Mononuclear cell (primary cell): ENCODE results near the gene ZNF555. TPM values are rescaled to one million over a fixed set of nuclear protein-coding genes. Genes with fewer than 3 reads are reported as not detected.

ENCODE experiments used
- H3K27me3 ChIP-seq: 2 replicates; pipeline ENCODE4 v1.6.0; 2011; ENCODE audit warnings: low read length, control low read depth; ENCODE audit not compliant: insufficient read depth
- H3K4me1 ChIP-seq: 2 replicates; pipeline ENCODE4 v1.5.1; 2011; ENCODE audit warnings: mild to moderate bottlenecking, low read length, control low read depth; ENCODE audit not compliant: insufficient read depth
- H3K4me3 ChIP-seq: 2 replicates; pipeline ENCODE4 v1.5.1; 2011; ENCODE audit warnings: mild to moderate bottlenecking, low read length, moderate library complexity
- H3K9me3 ChIP-seq: 2 replicates; pipeline ENCODE4 v1.5.1; 2011; ENCODE audit warnings: low read depth, mild to moderate bottlenecking, control low read depth, low read length
- total RNA-seq: library from RNA; depleted of rRNA; stranded (reverse); fragments of >200 nt; gene quantifications from one replicate; pipeline ENCODE4 v1.2.3, GENCODE V29; 2012

The ZNF555 gene
- total RNA-seq, 1 donor = 3.1 TPM

DNA sequence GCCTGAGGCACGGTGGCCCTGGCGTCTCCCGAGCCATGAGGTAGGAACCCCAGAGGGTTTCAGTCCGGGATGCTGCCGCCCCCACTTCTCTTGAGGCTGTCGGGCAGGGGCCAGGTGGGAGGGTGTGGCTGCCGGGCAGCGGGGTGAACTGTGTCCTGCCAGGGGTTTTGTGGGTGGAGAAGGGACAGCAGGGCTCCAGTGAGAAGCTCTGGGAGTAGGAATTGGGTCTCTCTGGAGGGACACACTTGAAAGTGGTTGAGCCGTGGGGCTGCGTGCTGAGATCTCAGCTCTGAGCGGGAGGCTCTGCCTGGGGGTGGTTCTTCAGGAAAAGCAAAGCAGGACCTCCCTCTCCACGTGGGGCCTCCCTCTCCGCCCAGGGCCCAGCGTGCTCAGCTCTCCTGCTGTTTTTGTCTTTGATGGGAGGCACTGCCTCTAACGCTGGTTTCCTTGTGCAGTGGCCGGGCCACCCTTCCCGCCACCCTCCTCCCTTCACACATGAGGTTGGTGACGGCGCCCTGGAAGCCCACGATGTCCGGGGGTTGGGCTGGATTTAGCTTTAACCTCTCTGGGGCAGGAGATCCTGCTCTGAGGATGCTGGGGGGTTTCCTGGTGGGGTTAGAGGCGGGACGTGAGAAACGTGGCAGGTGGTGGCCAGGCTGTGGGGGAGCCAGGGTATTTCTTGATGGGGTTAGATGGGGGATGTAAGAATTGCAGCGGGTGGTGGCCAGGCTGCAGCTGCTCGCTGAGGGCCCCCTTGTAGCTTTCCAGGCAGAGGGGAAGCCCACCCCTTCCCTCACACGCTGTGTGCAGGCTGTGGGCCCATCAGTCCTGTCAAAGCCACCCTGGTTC lies 36.9 kb upstream of the ZNF555 start:
- Histone ChIP-seq H3K27me3 (no peaks in the 10 kb centered on the region), H3K4me1 (no peaks in the 10 kb centered on the region), H3K9me3 (no peaks in the 10 kb centered on the region), H3K4me3 (no peak overlapping the region)

DNA sequence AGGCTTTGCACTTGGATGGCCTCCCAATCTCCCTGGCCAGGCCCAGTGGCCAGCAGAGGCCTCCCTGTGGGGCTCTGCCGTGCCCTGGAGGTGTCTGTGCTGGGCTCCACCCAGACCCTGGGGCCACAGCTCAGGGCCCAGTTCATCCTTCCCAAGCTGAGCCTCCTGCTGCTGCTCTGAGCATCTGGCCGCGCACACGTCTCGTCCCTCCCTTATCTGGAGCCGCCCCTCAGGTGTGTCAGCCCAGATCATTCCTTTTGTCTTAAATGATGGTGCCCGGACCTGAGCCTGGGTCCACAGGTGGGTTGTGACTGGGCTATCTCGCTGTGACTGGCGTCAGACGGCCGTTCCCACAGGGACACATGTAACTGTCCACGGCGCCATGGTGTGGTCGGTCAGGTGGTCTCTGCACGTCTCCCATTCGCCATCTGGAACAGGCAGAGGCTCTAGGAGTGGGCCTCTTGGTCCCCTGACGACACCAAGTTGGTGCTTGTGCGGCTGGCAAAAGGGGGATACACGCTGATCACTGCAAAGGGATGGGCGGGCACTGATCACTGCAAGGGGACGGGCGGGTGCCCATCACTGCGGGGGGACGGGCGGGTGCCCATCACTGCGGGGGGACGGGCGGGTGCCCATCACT lies 35.9 kb upstream of the ZNF555 start:
- no peaks in the 10 kb centered on the region for H3K9me3 ChIP-seq
- no peaks in the 10 kb centered on the region for H3K27me3 ChIP-seq
- no peak overlapping the region for H3K4me3 ChIP-seq
- H3K4me1 ChIP-seq = no peaks in the 10 kb centered on the region

DNA sequence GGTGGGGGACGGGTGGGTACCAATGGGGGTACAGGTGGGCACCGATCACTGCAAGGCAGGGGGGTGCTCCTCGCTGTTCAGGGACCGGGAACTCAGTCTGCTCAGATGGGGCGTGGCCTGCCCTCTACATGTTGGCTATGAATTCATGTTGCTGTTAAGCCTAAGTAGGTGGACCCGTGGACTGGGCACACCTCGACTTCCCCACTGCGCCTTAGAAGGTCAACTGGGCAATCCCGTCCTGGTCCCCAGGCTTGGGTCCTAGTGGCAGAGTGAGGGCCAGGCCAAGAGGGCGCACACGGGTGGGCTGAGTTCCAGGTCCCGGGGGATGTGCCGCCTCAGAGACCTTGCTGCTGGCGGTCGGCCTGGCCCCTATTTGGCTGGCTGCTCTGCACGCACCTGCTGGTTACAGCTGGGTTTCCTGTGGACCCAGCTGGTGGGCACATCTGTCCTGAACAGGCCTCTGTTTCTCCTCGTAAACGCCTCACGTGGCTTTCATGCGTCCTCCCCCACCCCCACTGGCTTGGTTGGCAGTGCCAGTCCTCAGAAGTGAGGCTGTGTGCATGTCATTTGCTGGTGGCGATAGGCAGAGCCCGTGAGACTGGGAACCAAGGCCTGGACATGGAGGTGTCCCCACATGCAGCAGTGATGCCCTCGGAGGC lies 35.2 kb upstream of the ZNF555 start:
- Histone ChIP-seq H3K9me3 (no peaks in the 10 kb centered on the region), H3K4me1 (no peaks in the 10 kb centered on the region), H3K4me3 (no peak overlapping the region), H3K27me3 (no peaks in the 10 kb centered on the region)

DNA sequence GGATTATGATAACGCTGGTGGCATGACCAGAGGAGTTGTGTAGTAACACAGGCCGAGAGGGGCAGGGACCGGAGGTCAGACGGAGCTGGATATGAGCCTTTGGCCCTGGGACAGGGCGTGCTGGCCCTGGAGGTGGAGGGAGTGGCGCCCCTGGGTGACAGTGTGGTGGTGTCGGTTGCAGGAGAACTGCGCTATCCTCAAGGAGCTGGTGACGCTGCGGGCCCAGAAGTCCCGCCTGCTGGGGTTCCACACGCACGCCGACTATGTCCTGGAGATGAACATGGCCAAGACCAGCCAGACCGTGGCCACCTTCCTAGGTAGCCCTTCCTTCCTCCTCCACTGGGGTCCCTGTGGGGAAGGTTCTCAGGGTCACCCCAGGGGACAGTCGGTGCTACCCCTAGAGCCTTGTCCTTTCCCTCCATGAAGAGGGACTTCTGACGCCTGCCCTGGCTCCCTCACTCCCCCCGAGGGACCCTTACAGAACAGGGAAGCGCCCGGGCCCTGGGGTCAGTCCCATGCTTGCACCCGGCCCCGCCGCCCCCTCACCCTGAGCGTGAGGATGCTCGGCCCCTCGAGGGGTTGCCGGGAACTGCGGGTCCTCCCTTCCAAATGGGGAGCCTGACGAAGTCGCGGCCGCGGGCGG lies 34.4 kb upstream of the ZNF555 start:
- no peaks in the 10 kb centered on the region for H3K27me3 ChIP-seq
- no peaks in the 10 kb centered on the region for H3K4me1 ChIP-seq
- no peak overlapping the region for H3K4me3 ChIP-seq
- H3K9me3 ChIP-seq = no peaks in the 10 kb centered on the region

DNA sequence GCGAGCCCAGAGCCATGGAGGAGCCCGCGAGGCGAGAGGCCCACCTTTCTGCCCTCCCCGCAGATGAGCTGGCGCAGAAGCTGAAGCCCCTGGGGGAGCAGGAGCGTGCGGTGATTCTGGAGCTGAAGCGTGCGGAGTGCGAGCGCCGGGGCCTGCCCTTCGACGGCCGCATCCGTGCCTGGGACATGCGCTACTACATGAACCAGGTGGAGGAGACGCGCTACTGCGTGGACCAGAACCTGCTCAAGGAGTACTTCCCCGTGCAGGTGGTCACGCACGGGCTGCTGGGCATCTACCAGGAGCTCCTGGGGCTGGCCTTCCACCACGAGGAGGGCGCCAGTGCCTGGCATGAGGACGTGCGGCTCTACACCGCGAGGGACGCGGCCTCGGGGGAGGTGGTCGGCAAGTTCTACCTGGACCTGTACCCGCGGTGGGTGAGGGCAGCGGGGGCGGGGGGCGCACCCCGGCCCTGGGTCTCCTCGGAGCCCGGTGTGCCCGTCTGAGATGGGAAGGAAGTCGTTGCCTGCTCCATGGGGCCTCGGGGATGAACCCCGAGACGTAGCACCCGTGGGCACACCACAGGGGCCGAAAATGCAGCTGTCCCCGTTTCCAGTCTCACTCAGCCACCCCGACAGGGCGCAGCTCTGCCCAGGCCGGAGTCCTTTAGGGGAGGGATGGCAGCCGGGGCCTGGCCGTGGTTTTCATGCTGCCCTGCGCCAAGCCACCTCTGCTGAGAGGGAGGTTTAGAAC lies 33.7 kb upstream of the ZNF555 start:
- Histone ChIP-seq H3K4me1 (no peaks in the 10 kb centered on the region), H3K9me3 (no peaks in the 10 kb centered on the region), H3K27me3 (no peaks in the 10 kb centered on the region), H3K4me3 (no peak overlapping the region)

DNA sequence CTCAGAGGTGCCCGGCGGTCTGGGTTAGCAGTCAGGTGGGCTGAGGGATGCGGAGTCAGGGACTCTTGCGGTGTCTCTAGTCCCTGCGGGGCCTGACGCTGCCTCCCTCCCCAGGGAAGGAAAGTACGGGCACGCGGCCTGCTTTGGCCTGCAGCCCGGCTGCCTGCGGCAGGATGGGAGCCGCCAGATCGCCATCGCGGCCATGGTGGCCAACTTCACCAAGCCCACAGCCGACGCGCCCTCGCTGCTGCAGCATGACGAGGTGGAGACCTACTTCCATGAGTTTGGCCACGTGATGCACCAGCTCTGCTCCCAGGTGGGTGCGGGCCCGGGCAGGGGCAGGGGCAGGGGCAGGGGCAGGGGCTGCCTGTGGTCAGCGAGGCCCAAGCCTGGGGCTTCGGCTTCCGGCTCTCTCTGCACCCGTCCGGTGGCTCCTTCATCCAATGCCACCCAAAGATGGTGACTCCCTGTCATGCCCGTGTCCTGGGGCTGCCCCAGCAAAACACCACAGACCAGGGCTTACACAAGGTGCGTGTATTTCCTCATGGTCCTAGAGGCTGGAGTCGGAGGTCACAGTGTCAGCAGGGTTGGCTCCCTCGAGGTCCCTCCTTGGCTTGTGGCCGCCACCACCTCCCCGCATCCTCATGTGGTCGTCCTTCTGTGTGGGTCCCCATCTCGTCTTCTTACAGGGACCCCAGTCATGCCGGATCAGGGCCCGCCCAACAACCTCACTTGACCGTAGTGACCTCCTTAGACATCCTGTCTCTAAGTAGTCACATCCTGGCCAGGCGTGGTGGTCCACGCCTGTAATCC lies 32.9 kb upstream of the ZNF555 start:
- Histone ChIP-seq H3K4me3 (no peak overlapping the region), H3K9me3 (no peaks in the 10 kb centered on the region), H3K27me3 (no peaks in the 10 kb centered on the region), H3K4me1 (no peaks in the 10 kb centered on the region)

DNA sequence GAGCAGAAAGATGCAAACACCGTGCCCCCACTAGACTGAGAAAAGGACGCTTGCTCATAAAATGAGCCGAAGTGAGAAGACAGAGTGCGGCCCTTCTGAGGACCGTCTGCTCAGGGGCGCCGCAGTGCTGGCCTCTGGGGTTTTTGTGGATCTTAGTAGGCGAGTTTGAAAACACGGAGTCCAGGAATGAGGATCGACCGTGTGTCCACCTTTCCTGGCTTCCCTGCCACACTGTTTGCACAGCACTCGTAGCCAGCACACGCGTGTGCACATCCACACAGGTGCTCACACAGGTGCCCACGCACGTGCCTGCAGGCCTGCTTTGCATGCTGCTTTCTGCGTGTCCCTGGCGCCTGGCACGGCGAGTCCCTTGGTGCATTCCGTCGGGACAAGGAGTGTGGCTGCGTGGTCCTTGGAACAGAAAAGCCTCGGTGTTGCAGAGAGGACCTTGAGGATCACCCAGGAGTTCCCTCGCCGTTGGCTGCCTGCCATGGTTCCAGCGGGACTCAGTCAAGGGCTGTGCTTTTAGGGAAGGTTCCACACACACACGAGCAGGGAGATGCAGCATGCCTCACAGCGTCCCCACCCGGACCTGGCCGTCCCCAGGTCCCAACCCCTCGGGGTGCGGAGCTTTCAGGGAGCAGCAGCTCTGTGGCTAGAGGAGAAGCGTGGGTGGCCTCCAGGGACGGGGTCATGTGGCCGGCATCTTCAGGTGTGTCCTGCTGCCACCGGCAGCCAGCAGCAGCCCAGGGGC lies 31.7 kb upstream of the ZNF555 start:
- Histone ChIP-seq H3K9me3 (no peaks in the 10 kb centered on the region), H3K4me1 (no peaks in the 10 kb centered on the region), H3K27me3 (no peaks in the 10 kb centered on the region), H3K4me3 (no peak overlapping the region)

DNA sequence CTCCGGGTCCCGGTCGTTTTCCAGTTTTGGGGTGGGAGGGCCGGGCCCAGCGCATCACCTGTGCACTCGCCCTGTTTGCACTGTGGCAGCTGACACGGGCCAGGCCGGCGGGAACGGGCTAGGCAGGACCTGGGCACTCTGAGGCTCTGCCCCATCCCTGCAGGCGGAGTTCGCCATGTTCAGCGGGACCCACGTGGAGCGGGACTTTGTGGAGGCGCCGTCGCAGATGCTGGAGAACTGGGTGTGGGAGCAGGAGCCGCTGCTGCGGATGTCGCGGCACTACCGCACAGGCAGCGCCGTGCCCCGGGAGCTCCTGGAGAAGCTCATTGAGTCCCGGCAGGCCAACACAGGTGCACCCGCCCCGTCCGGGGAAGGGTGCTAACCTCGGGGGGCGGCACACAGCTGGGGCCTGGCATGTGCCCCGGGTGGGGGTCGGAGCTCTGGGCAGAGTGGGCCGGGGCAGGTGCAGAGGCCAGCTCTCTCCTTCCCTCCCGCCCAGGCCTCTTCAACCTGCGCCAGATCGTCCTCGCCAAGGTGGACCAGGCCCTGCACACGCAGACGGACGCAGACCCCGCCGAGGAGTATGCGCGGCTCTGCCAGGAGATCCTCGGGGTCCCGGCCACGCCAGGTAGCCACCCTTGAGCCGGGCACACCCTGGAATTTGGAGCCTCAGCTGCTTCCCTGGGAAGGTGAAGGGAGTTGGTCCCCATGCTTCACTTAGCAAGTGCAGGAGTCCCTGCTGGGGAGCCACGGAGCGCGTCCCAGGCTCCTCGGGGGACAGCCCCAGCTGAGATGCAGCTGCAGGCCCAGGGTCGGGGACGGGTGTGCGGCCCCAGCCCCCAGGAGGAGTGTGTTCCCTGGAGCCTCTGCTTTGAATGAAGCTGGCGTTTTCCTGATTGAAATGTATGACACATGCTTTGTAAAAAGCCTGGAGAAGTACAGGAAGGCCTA lies 30.9 kb upstream of the ZNF555 start:
- Histone ChIP-seq H3K9me3 (no peaks in the 10 kb centered on the region), H3K27me3 (no peaks in the 10 kb centered on the region), H3K4me3 (no peak overlapping the region), H3K4me1 (no peaks in the 10 kb centered on the region)

DNA sequence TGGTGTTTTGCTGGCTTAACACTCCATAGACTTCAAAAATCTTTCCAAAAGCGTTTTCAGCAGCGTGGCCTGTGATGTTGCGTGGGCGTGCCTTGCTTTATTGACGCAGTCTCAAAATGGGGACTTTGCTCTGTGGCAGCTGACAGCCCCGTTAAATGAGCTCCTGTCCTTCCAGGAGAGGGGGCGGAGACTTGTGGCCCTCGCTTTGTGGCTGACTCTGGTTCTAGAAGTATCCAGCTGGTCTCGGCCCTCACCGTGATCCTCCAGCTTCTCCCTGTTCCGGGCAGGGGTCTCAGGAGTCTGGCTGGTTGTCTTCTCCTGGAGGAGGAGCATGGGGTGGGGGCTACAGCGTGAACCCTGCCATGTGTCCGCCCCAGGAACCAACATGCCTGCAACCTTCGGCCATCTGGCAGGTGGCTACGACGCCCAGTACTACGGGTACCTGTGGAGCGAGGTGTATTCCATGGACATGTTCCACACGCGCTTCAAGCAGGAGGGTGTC lies 30.0 kb upstream of the ZNF555 start:
- H3K4me1 ChIP-seq = no peaks in the 10 kb centered on the region
- no peak overlapping the region for H3K4me3 ChIP-seq
- no peaks in the 10 kb centered on the region for H3K27me3 ChIP-seq
- H3K9me3 ChIP-seq = no peaks in the 10 kb centered on the region

DNA sequence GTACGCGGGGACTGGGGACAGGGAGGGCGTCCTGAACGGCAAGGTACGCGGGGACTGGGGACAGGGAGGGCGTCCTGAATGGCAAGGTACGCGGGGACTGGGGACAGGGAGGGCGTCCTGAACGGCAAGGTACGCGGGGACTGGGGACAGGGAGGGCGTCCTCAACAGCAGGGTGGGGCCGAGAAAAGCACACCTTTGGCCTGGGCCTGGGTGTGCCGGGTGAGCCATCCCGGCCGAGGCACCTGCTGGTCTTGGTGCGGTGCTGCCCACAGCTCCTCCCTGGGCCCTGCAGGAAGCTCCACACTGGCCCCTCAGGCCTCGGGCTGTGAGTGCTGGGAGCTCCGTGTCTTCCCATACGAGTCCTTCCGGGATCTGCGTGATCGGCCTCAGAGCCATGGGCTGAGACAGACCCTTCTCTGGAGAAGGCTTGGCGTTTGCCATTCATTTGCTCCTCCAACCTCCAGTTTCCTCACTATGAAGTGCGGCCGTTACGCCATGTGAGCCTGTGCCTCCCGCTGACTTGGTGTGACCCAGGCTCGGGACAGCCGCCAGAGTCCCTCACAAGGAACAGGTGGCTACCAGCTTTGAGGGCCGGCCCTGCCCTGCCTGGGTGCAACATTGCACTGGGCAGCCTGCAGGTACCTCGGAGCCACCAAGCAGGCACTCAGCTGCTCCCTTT lies 29.4 kb upstream of the ZNF555 start:
- Histone ChIP-seq H3K4me1 (no peaks in the 10 kb centered on the region), H3K4me3 (no peak overlapping the region), H3K9me3 (no peaks in the 10 kb centered on the region), H3K27me3 (no peaks in the 10 kb centered on the region)

DNA sequence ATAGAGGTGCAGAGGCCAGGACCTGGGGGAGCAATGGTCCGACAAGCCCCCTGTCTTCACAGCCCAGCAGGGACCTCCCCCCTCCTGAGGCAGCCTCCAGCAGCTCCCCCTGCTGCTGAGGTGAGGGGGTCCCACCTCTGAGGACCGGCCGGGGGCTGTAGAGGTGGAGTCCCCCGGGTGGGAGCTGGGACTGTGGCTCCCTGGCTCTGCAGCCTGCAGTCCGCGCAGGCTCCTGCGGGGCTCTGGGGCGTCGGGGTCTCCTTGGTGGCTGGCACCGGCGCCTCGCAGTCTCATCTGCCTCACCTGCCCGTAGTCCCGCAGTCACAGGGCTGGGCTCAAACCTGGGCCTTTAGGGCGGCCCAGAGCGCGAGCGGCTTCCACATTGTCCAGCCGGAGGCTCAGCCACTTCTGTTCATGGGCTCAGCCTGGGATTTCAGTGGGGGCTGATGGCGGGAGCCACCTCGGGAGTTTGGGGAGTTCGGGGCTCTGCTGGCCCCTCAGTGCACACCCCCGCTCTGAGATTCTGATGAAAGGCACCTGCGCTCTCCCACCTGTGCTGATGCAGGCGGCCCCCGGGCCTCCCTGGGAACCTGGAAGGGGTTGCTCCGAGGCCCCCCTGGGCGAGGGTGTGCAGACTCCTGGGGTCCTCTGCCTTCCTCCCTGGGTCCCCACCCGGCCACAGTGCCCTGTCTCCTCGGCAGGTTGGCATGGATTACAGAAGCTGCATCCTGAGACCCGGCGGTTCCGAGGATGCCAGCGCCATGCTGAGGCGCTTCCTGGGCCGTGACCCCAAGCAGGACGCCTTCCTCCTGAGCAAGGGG lies 28.7 kb upstream of the ZNF555 start:
- no peaks in the 10 kb centered on the region for H3K27me3 ChIP-seq
- no peaks in the 10 kb centered on the region for H3K9me3 ChIP-seq
- H3K4me3 ChIP-seq = no peak overlapping the region
- no peaks in the 10 kb centered on the region for H3K4me1 ChIP-seq
